ENCODE measurements around the gene HTR7.
A peak's percentile ranks its signal among the peaks of the same experiment; 100 is the strongest.
"Not testable (repeated sequence)": the region's sequence is repeated elsewhere in the genome, so short reads cannot be mapped to it uniquely, and the experiment has no call there.

HTR7 gene

GRCh38 chr10:90817128-90817889, 40.5 kb downstream of the HTR7 start:
- DNase-seq, result no peak
- in situ Hi-C loops (cut with HindIII; ENCODE audit: low pct_ligation_motif_present, low pct_unique_long_range_greater_than_20kb, low sequenced_read_pairs), result no loop called here

- in situ Hi-C loops (cut with HindIII; ENCODE audit: low pct_ligation_motif_present, low pct_unique_long_range_greater_than_20kb, low sequenced_read_pairs), result no loop called here
- DNase-seq, result no peak
These were observed 41.4 kb downstream of the HTR7 start for GRCh38 chr10:90816466-90816865.

- DNase-seq, result no peak
- in situ Hi-C loops (cut with HindIII; ENCODE audit: low pct_ligation_motif_present, low pct_unique_long_range_greater_than_20kb, low sequenced_read_pairs), result no loop called here
These were observed 44.1 kb downstream of the HTR7 start for GRCh38 chr10:90813594-90814365.

- in situ Hi-C loops (cut with HindIII; ENCODE audit: low pct_ligation_motif_present, low pct_unique_long_range_greater_than_20kb, low sequenced_read_pairs); DNase-seq: not testable (repeated sequence)
These were observed 50.7 kb downstream of the HTR7 start for GRCh38 chr10:90807106-90807505.

GRCh38 chr10:90806677-90807076, 51.2 kb downstream of the HTR7 start:
- in situ Hi-C loops (cut with HindIII; ENCODE audit: low pct_ligation_motif_present, low pct_unique_long_range_greater_than_20kb, low sequenced_read_pairs), result no loop called here
- DNase-seq, result no peak

GRCh38 chr10:90805206-90805605, 52.6 kb downstream of the HTR7 start:
- in situ Hi-C loops (cut with HindIII; ENCODE audit: low pct_ligation_motif_present, low pct_unique_long_range_greater_than_20kb, low sequenced_read_pairs), result no loop called here
- no peak for DNase-seq

GRCh38 chr10:90804354-90804753, 53.5 kb downstream of the HTR7 start:
- no peak for DNase-seq
- in situ Hi-C loops (cut with HindIII; ENCODE audit: low pct_ligation_motif_present, low pct_unique_long_range_greater_than_20kb, low sequenced_read_pairs), result no loop called here

- DNase-seq, result no peak
- in situ Hi-C loops (cut with HindIII; ENCODE audit: low pct_ligation_motif_present, low pct_unique_long_range_greater_than_20kb, low sequenced_read_pairs), result no loop called here
These were observed 56.2 kb downstream of the HTR7 start for GRCh38 chr10:90801608-90802007.

GRCh38 chr10:90800232-90800796, 57.5 kb downstream of the HTR7 start:
- in situ Hi-C loops (cut with HindIII; ENCODE audit: low pct_ligation_motif_present, low pct_unique_long_range_greater_than_20kb, low sequenced_read_pairs), result no loop called here
- no peak for DNase-seq

GRCh38 chr10:90799172-90799571, 58.7 kb downstream of the HTR7 start:
- in situ Hi-C loops (cut with HindIII; ENCODE audit: low pct_ligation_motif_present, low pct_unique_long_range_greater_than_20kb, low sequenced_read_pairs), result no loop called here

GRCh38 chr10:90798482-90798881, 59.4 kb downstream of the HTR7 start:
- in situ Hi-C loops (cut with HindIII; ENCODE audit: low pct_ligation_motif_present, low pct_unique_long_range_greater_than_20kb, low sequenced_read_pairs), result no loop called here
- DNase-seq, result no peak

More at GRCh38 chr10:90799172-90799571, 58.7 kb downstream of the HTR7 start:
- no peak for DNase-seq

GRCh38 chr10:90790422-90790821, 67.4 kb downstream of the HTR7 start:
- in situ Hi-C loops (cut with HindIII; ENCODE audit: low pct_ligation_motif_present, low pct_unique_long_range_greater_than_20kb, low sequenced_read_pairs), result no loop called here
- no peak for DNase-seq

GRCh38 chr10:90788968-90789367, 68.9 kb downstream of the HTR7 start:
- DNase-seq, result no peak
- in situ Hi-C loops (cut with HindIII; ENCODE audit: low pct_ligation_motif_present, low pct_unique_long_range_greater_than_20kb, low sequenced_read_pairs), result no loop called here

GRCh38 chr10:90788199-90788491, 69.7 kb downstream of the HTR7 start:
- in situ Hi-C loops (cut with HindIII; ENCODE audit: low pct_ligation_motif_present, low pct_unique_long_range_greater_than_20kb, low sequenced_read_pairs), result no loop called here
- no peak for DNase-seq

- peak; percentile 50 for DNase-seq
- in situ Hi-C loops (cut with HindIII; ENCODE audit: low pct_ligation_motif_present, low pct_unique_long_range_greater_than_20kb, low sequenced_read_pairs), result no loop called here
These were observed 70.2 kb downstream of the HTR7 start for GRCh38 chr10:90787393-90788198.

- in situ Hi-C loops (cut with HindIII; ENCODE audit: low pct_ligation_motif_present, low pct_unique_long_range_greater_than_20kb, low sequenced_read_pairs), result no loop called here
- DNase-seq, result no peak
These were observed 72.1 kb downstream of the HTR7 start for GRCh38 chr10:90785782-90786181.

- in situ Hi-C loops (cut with HindIII; ENCODE audit: low pct_ligation_motif_present, low pct_unique_long_range_greater_than_20kb, low sequenced_read_pairs), result no loop called here
- DNase-seq, result no peak
These were observed 73.1 kb downstream of the HTR7 start for GRCh38 chr10:90784771-90785170.

GRCh38 chr10:90780488-90780887, 77.4 kb downstream of the HTR7 start:
- in situ Hi-C loops (cut with HindIII; ENCODE audit: low pct_ligation_motif_present, low pct_unique_long_range_greater_than_20kb, low sequenced_read_pairs), result no loop called here
- DNase-seq, result no peak

- in situ Hi-C loops (cut with HindIII; ENCODE audit: low pct_ligation_motif_present, low pct_unique_long_range_greater_than_20kb, low sequenced_read_pairs), result no loop called here
- DNase-seq, result peak; percentile 17
These were observed 78.3 kb downstream of the HTR7 start for GRCh38 chr10:90779548-90779947.

All from ACHN (cell line).